ENCODE measurements around the gene CCDC15. TPM values are rescaled to one million over a fixed set of nuclear protein-coding genes. Genes with fewer than 3 reads are reported as not detected.

Gene CCDC15
- total and polyA plus RNA-seq, 9 donors: 0.82 to 1.9 (median 1.1) TPM

GRCh38 chr11:124922831-124923230, 31.2 kb upstream of the CCDC15 start:
- no peak overlapping the region for H3K27ac ChIP-seq
- no peak for DNase-seq
- no peak overlapping the region for H3K4me3 ChIP-seq
- no peak for TF ChIP-seq CTCF (IDR thresholded peaks at IDR 0.05)
- no peak for TF ChIP-seq EP300 (IDR thresholded peaks at IDR 0.05)
- no peak for TF ChIP-seq POLR2A (IDR thresholded peaks at IDR 0.05)
- 87 to 91% (median 90%) methylated on average over 4 of the region's 4 CpGs for WGBS, 3 donors
- H3K9me3 ChIP-seq: no peaks in the 10 kb centered on the region
- no peaks in the 10 kb centered on the region for H3K27me3 ChIP-seq
- intact Hi-C loops (cut with DNase I): no loop called here
- H3K4me1 ChIP-seq (ENCODE audit: insufficient read depth): peaks cover 5% of the 10 kb centered on the region
- H3K36me3 ChIP-seq: no peaks in the 10 kb centered on the region

DNA sequence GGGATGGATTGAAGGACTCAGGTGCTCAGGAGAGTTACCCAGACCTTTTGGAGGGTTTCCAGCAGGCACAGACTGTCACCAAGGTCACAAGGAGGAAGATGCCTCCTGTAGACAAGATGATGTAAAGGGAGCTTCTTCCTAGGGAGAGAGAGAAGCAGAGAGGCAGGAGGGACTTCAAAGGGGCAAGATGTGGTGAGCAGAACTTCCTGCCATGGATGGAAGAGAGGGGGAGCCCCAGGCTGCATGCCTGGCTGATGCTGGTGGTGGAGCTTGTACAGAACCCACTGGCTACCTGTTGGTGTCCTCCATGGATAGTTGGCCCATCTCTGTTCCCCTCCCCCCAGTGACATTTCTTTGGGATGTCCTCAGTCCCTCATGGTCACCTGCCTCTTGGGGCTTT, 30.7 kb upstream of the CCDC15 start:
- intact Hi-C loops (cut with DNase I): no loop called here
- H3K27me3 ChIP-seq: no peaks in the 10 kb centered on the region
- no peak for DNase-seq
- H3K9me3 ChIP-seq: no peaks in the 10 kb centered on the region
- no peak overlapping the region for H3K27ac ChIP-seq
- H3K36me3 ChIP-seq: no peaks in the 10 kb centered on the region
- H3K4me1 ChIP-seq (ENCODE audit: insufficient read depth): peaks cover 5% of the 10 kb centered on the region
- TF ChIP-seq POLR2A (IDR thresholded peaks at IDR 0.05) (no peak), CTCF (IDR thresholded peaks at IDR 0.05) (no peak), EP300 (IDR thresholded peaks at IDR 0.05) (no peak)
- no peak overlapping the region for H3K4me3 ChIP-seq

DNA sequence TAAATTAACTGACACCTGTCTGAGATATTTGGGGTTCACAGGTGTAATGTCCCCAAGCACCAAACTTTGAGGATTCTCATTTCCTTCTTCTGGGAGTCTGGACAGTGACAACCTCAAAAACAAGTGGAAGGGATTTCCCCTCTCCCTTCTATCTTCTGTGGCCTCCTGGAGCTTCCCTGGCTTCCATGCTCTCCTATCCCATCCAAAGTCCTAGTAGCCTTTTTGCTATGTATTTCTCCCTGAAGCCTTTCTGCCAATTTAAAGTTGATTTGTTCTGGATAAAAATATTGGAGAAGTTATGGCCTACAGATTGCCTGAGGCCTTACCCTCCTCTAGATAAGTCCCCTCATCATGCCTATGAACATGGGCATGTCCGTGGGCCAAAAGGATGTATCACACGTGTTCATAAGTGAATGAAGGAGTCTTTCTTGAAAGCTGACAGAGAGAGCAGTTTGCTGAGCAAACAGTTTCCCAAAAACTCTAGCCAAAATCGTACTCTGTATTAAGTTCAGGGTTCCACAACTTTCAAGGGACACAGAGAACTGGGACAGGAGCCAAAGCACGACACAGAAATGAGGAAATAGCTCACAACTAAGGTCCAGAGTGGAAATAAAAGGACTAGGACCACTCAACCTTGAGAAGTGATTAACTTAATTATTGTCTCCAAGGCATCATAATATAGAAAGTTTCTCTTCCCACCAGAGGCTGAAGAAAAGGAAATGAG, 24.9 kb upstream of the CCDC15 start:
- Histone ChIP-seq H3K4me3 (no peak overlapping the region), H3K36me3 (no peaks in the 10 kb centered on the region), H3K27ac (no peak overlapping the region), H3K9me3 (no peaks in the 10 kb centered on the region), H3K4me1 (ENCODE audit: insufficient read depth) (no peaks in the 10 kb centered on the region), H3K27me3 (no peaks in the 10 kb centered on the region)
- intact Hi-C loops (cut with DNase I): no loop called here
- TF ChIP-seq EP300 (IDR thresholded peaks at IDR 0.05) (no peak), CTCF (IDR thresholded peaks at IDR 0.05) (no peak), POLR2A (IDR thresholded peaks at IDR 0.05) (no peak)
- no peak for DNase-seq
- 48 to 61% (median 52%) methylated on average over 4 of the region's 4 CpGs for WGBS, 3 donors

GRCh38 chr11:124930799-124931198, 23.2 kb upstream of the CCDC15 start:
- intact Hi-C loops (cut with DNase I): loop anchor here in 1 of 4 donors (1.0 kb wide), 1 partner anchor 10 kb away; no protein-coding TSS in a partner anchor
- Histone ChIP-seq H3K36me3 (no peaks in the 10 kb centered on the region), H3K4me1 (ENCODE audit: insufficient read depth) (no peaks in the 10 kb centered on the region), H3K27me3 (no peaks in the 10 kb centered on the region), H3K4me3 (no peak overlapping the region), H3K27ac (no peak overlapping the region), H3K9me3 (no peaks in the 10 kb centered on the region)
- TF ChIP-seq CTCF (IDR thresholded peaks at IDR 0.05) (no peak), POLR2A (IDR thresholded peaks at IDR 0.05) (no peak), EP300 (IDR thresholded peaks at IDR 0.05) (no peak)
- WGBS, 3 donors: 69 to 77% (median 71%) methylated on average over 3 of the region's 3 CpGs
- DNase-seq: no peak

Measured in ovary (tissue), 9 donors.